IPS-20b (cell line): ENCODE results near the gene EPHA10.
"Not testable (repeated sequence)": the region's sequence is repeated elsewhere in the genome, so short reads cannot be mapped to it uniquely, and the experiment has no call there.

Source experiments
- H3K27ac ChIP-seq: one replicate; pipeline ENCODE4 v1.5.1; 2013; ENCODE audit warnings: low read length
- H3K27me3 ChIP-seq: 2 replicates; pipeline ENCODE4 v1.6.1; 2013; ENCODE audit warnings: mild to moderate bottlenecking, low read length, inconsistent platforms; ENCODE audit not compliant: insufficient read depth
- H3K36me3 ChIP-seq: 2 replicates; pipeline ENCODE4 v1.6.1; 2013; ENCODE audit warnings: low read depth, mild to moderate bottlenecking, inconsistent platforms, low read length, moderate library complexity; ENCODE audit not compliant: insufficient read depth
- H3K4me1 ChIP-seq: 2 replicates; pipeline ENCODE4 v1.6.1; 2013; ENCODE audit warnings: mild to moderate bottlenecking, control low read depth, inconsistent platforms, low read length, moderate library complexity; ENCODE audit not compliant: insufficient read depth
- H3K4me3 ChIP-seq: 2 replicates; pipeline ENCODE4 v1.5.1; 2013; ENCODE audit warnings: mild to moderate bottlenecking, low read length, inconsistent platforms
- H3K9ac ChIP-seq: 2 replicates; pipeline ENCODE4 v1.6.1; 2013; ENCODE audit warnings: low read depth, mild to moderate bottlenecking, inconsistent platforms, low read length, moderate library complexity
- H3K9me3 ChIP-seq: 2 replicates; pipeline ENCODE4 v1.6.1; 2013; ENCODE audit warnings: mild to moderate bottlenecking, low read depth, low read length, inconsistent platforms; ENCODE audit not compliant: insufficient read depth

The EPHA10 gene

GRCh38 chr1:37746806-37747205, 18.1 kb downstream of the EPHA10 start:
- no peaks in the 10 kb centered on the region for H3K9me3 ChIP-seq
- no peak overlapping the region for H3K4me3 ChIP-seq
- H3K27ac ChIP-seq = no peak overlapping the region
- no peak overlapping the region for H3K9ac ChIP-seq
- no peaks in the 10 kb centered on the region for H3K36me3 ChIP-seq
- H3K4me1 ChIP-seq = no peaks in the 10 kb centered on the region
- peaks cover 42% of the 10 kb centered on the region for H3K27me3 ChIP-seq

GRCh38 chr1:37741662-37742061, 23.3 kb downstream of the EPHA10 start:
- peaks cover 34% of the 10 kb centered on the region for H3K27me3 ChIP-seq
- H3K36me3 ChIP-seq = no peaks in the 10 kb centered on the region
- no peak overlapping the region for H3K4me3 ChIP-seq
- no peaks in the 10 kb centered on the region for H3K4me1 ChIP-seq
- no peaks in the 10 kb centered on the region for H3K9me3 ChIP-seq
- no peak overlapping the region for H3K9ac ChIP-seq
- no peak overlapping the region for H3K27ac ChIP-seq

- Histone ChIP-seq H3K9ac (no peak overlapping the region), H3K27ac (no peak overlapping the region), H3K4me3 (no peak overlapping the region), H3K27me3 (peaks cover 33% of the 10 kb centered on the region), H3K4me1 (no peaks in the 10 kb centered on the region), H3K9me3 (no peaks in the 10 kb centered on the region), H3K36me3 (no peaks in the 10 kb centered on the region)
Observed at GRCh38 chr1:37741130-37741529, 23.8 kb downstream of the EPHA10 start.

- H3K9ac ChIP-seq = no peak overlapping the region
- no peak overlapping the region for H3K4me3 ChIP-seq
- H3K27me3 ChIP-seq = peaks cover 51% of the 10 kb centered on the region
- H3K36me3 ChIP-seq = no peaks in the 10 kb centered on the region
- H3K9me3 ChIP-seq = no peaks in the 10 kb centered on the region
- H3K4me1 ChIP-seq = no peaks in the 10 kb centered on the region
- H3K27ac ChIP-seq = no peak overlapping the region
Observed at GRCh38 chr1:37739222-37739621, 25.7 kb downstream of the EPHA10 start.

- H3K9me3 ChIP-seq, H3K27ac ChIP-seq: not testable (repeated sequence)
- peaks cover 53% of the 10 kb centered on the region for H3K27me3 ChIP-seq
Observed at GRCh38 chr1:37738619-37739018, 26.3 kb downstream of the EPHA10 start.

GRCh38 chr1:37737975-37738374, 26.9 kb downstream of the EPHA10 start:
- H3K27me3 ChIP-seq = peaks cover 52% of the 10 kb centered on the region
- H3K9me3 ChIP-seq, H3K4me3 ChIP-seq, H3K36me3 ChIP-seq, H3K9ac ChIP-seq, H3K27ac ChIP-seq, H3K4me1 ChIP-seq: not testable (repeated sequence)

More at GRCh38 chr1:37738619-37739018, 26.3 kb downstream of the EPHA10 start:
- not testable (repeated sequence) for H3K36me3 ChIP-seq, H3K4me3 ChIP-seq, H3K4me1 ChIP-seq, H3K9ac ChIP-seq

- Histone ChIP-seq H3K4me3 (peak overlapping the region; percentile 81), H3K36me3 (no peaks in the 10 kb centered on the region), H3K27ac (no peak overlapping the region), H3K9me3 (no peaks in the 10 kb centered on the region), H3K27me3 (peaks cover 41% of the 10 kb centered on the region), H3K4me1 (no peaks in the 10 kb centered on the region), H3K9ac (0 out of 2 replicates have a peak overlapping the region, but pooled peaks have one; percentile 12)
Observed at GRCh38 chr1:37734629-37735591, 30.0 kb downstream of the EPHA10 start.

- no peak overlapping the region for H3K4me3 ChIP-seq
- H3K27ac ChIP-seq = no peak overlapping the region
- peaks cover 58% of the 10 kb centered on the region for H3K27me3 ChIP-seq
Observed at GRCh38 chr1:37732111-37732780, 32.7 kb downstream of the EPHA10 start.

GRCh38 chr1:37731312-37732019, 33.5 kb downstream of the EPHA10 start:
- Histone ChIP-seq H3K4me1 (no peaks in the 10 kb centered on the region), H3K27ac (no peak overlapping the region), H3K27me3 (peaks cover 58% of the 10 kb centered on the region), H3K9ac (no peak overlapping the region), H3K36me3 (no peaks in the 10 kb centered on the region), H3K4me3 (no peak overlapping the region), H3K9me3 (no peaks in the 10 kb centered on the region)

More at GRCh38 chr1:37732111-37732780, 32.7 kb downstream of the EPHA10 start:
- Histone ChIP-seq H3K9me3 (no peaks in the 10 kb centered on the region), H3K4me1 (no peaks in the 10 kb centered on the region), H3K36me3 (no peaks in the 10 kb centered on the region), H3K9ac (no peak overlapping the region)

GRCh38 chr1:37730376-37730775, 34.5 kb downstream of the EPHA10 start:
- Histone ChIP-seq H3K9ac (no peak overlapping the region), H3K27me3 (peaks cover 51% of the 10 kb centered on the region), H3K4me3 (no peak overlapping the region), H3K27ac (no peak overlapping the region), H3K4me1 (no peaks in the 10 kb centered on the region), H3K9me3 (no peaks in the 10 kb centered on the region), H3K36me3 (no peaks in the 10 kb centered on the region)

GRCh38 chr1:37728416-37728815, 36.5 kb downstream of the EPHA10 start:
- Histone ChIP-seq H3K4me3 (no peak overlapping the region), H3K27me3 (peaks cover 32% of the 10 kb centered on the region)

More at GRCh38 chr1:37728416-37728815, 36.5 kb downstream of the EPHA10 start:
- Histone ChIP-seq H3K9ac (no peak overlapping the region), H3K36me3 (no peaks in the 10 kb centered on the region), H3K9me3 (no peaks in the 10 kb centered on the region), H3K27ac (no peak overlapping the region), H3K4me1 (no peaks in the 10 kb centered on the region)
